Panc1 (cell line): ENCODE measurements around the gene ST3GAL6. TPM values are rescaled to one million over a fixed set of nuclear protein-coding genes. Genes with fewer than 3 reads are reported as not detected.

Experiments
- ATAC-seq: fragments of 200-7000 bp; cut with Tn5 transposase; 2 replicates; pipeline ENCODE4 v1.9.1; 2020; ENCODE audit warnings: mild to moderate bottlenecking, moderate library complexity
- BruUV-seq: library from RNA; stranded (reverse); fragments of 400-500 nt; replicated peaks from 2 replicates; lab custom pipeline; 2021; lab: Mats Ljungman, UMichigan
- CTCF ChIA-PET: fragments of 300-600 bp; sonication (Branson Sonifier 250); formaldehyde crosslinking; loops from one replicate; lab custom pipeline; 2022; ENCODE audit warnings: antibody characterized with exemption; lab: Charles Lee
- POLR2A ChIA-PET: fragments of 300-600 bp; sonication (Branson Sonifier 250); formaldehyde crosslinking; loops from one replicate; lab custom pipeline; 2022; ENCODE audit warnings: antibody characterized with exemption; lab: Charles Lee
- DNase-seq: peaks from one replicate; pipeline ENCODE4 v3.0.0-alpha.2; 2010; ENCODE audit warnings: low read depth, low spot score
- H3K27ac ChIP-seq: 2 replicates; pipeline ENCODE4 v1.5.1; 2011; ENCODE audit warnings: mild to moderate bottlenecking, low read length, inconsistent platforms
- H3K27me3 ChIP-seq: fragments of 200-500 bp; sonication (Bioruptor generic); 2 replicates; pipeline ENCODE4 v1.6.0; 2014; ENCODE audit warnings: low read length, inconsistent platforms; ENCODE audit not compliant: control insufficient read depth, insufficient read depth
- H3K36me3 ChIP-seq: fragments of 200-500 bp; sonication (Bioruptor generic); 2 replicates; pipeline ENCODE4 v1.5.1; 2014; ENCODE audit warnings: inconsistent platforms, mild to moderate bottlenecking, low read length, moderate library complexity; ENCODE audit not compliant: control insufficient read depth, insufficient read depth
- H3K4me1 ChIP-seq: 2 replicates; pipeline ENCODE4 v1.5.1; 2011; ENCODE audit warnings: inconsistent platforms, mild to moderate bottlenecking, low read length, moderate library complexity; ENCODE audit not compliant: control insufficient read depth, insufficient read depth
- H3K4me3 ChIP-seq, 2 experiments: 2 replicates each; pipeline ENCODE4 v1.5.1; 2011 to 2012; ENCODE audit warnings: low read depth in 2 of 2, low read length in 2 of 2, mild to moderate bottlenecking in 2 of 2, inconsistent platforms in 1 of 2, moderate library complexity in 1 of 2
- H3K9me3 ChIP-seq: fragments of 200-500 bp; sonication (Bioruptor generic); 2 replicates; pipeline ENCODE4 v1.5.1; 2014; ENCODE audit warnings: low read depth, mild to moderate bottlenecking, inconsistent platforms, low read length, moderate library complexity; ENCODE audit not compliant: control insufficient read depth, insufficient read depth
- POLR2AphosphoS5 ChIP-seq: IDR thresholded peaks from 2 replicates; pipeline ENCODE4 v1.6.1; 2012; ENCODE audit warnings: mild to moderate bottlenecking, low read depth, low read length, moderate library complexity
- REST ChIP-seq, 2 experiments: IDR thresholded peaks; 2 replicates each; pipeline ENCODE4 v1.6.1; 2011 to 2012; ENCODE audit warnings: low read depth in 2 of 2, control low read depth in 1 of 2, low read length in 1 of 2, mild to moderate bottlenecking in 1 of 2, moderate library complexity in 1 of 2; ENCODE audit not compliant: insufficient read depth in 1 of 2
- SIN3A ChIP-seq: IDR thresholded peaks from 2 replicates; pipeline ENCODE4 v1.6.1; 2012; ENCODE audit warnings: low read depth, mild to moderate bottlenecking, low read length, moderate library complexity, borderline replicate concordance; ENCODE audit not compliant: insufficient read depth
- TCF7L2 ChIP-seq: IDR thresholded peaks from 2 replicates; pipeline ENCODE4 v1.6.1; 2011; ENCODE audit warnings: mild to moderate bottlenecking, low read depth, low read length, inconsistent platforms
- in situ Hi-C: cut with HindIII; loops from 2 replicates; pipeline ENCODE4 v1.10.0; 2016; ENCODE audit warnings: low sequenced_read_pairs, low pct_unique_long_range_greater_than_20kb
- intact Hi-C: fragments of 100-400 bp; cut with micrococcal nuclease; formaldehyde crosslinking; loops from one replicate; pipeline ENCODE4 v1.10.0; 2022; ENCODE audit not compliant: unreplicated experiment
- total RNA-seq: library from RNA; stranded (reverse); gene quantifications from one replicate; pipeline ENCODE4 v1.2.1, GENCODE V29; 2021; ENCODE audit not compliant: unreplicated experiment
- TF ChIP-seq, protein P1 (sequence below): fragments of 450-650 bp; IDR thresholded peaks from 2 replicates; pipeline ENCODE4 v1.5.1; 2017; ENCODE audit warnings: mild to moderate bottlenecking

Gene ST3GAL6
- total RNA-seq, 1 experiment from 2014 or later, result 0.15 TPM

GRCh38 chr3:98734306-98734705 is 28.8 kb upstream of the ST3GAL6 start:
- in situ Hi-C loops (no loop called here), intact Hi-C loops (no loop called here)
- TF ChIP-seq REST (IDR thresholded peaks at IDR 0.05; ENCODE audit: insufficient read depth in 1 of 2, low read depth in 2 of 2, low read length in 1 of 2), result no peak
- no peak for TF ChIP-seq POLR2AphosphoS5
- TF ChIP-seq, protein P1, sequence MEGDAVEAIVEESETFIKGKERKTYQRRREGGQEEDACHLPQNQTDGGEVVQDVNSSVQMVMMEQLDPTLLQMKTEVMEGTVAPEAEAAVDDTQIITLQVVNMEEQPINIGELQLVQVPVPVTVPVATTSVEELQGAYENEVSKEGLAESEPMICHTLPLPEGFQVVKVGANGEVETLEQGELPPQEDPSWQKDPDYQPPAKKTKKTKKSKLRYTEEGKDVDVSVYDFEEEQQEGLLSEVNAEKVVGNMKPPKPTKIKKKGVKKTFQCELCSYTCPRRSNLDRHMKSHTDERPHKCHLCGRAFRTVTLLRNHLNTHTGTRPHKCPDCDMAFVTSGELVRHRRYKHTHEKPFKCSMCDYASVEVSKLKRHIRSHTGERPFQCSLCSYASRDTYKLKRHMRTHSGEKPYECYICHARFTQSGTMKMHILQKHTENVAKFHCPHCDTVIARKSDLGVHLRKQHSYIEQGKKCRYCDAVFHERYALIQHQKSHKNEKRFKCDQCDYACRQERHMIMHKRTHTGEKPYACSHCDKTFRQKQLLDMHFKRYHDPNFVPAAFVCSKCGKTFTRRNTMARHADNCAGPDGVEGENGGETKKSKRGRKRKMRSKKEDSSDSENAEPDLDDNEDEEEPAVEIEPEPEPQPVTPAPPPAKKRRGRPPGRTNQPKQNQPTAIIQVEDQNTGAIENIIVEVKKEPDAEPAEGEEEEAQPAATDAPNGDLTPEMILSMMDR, result no peak
- no peak for TF ChIP-seq SIN3A
- no peak for TF ChIP-seq TCF7L2
- no peak for DNase-seq
- ChIA-PET CTCF (no interaction called here), POLR2A (no interaction called here)
- Histone ChIP-seq H3K9me3 (no peaks in the 10 kb centered on the region), H3K4me1 (no peaks in the 10 kb centered on the region; the same call in 1 of the 2 replicates), H3K36me3 (no peaks in the 10 kb centered on the region; the same call in 1 of the 2 replicates), H3K27ac (no peak overlapping the region), H3K27me3 (peaks cover 43% of the 10 kb centered on the region), H3K4me3 (peak overlapping the region in 1 of 2 experiments; percentile 54; a peak in 1 of 4 replicates)
- no peak for ATAC-seq
- no TSS peak for BruUV-seq

- Histone ChIP-seq H3K9me3 (no peaks in the 10 kb centered on the region), H3K4me3 (no peak overlapping the region; a peak in 1 of 4 replicates), H3K4me1 (no peaks in the 10 kb centered on the region; the same call in 1 of the 2 replicates), H3K36me3 (no peaks in the 10 kb centered on the region; the same call in 1 of the 2 replicates), H3K27ac (no peak overlapping the region), H3K27me3 (peaks cover 42% of the 10 kb centered on the region)
- DNase-seq, result no peak
- intact Hi-C loops (no loop called here), in situ Hi-C loops (no loop called here)
- no peak for ATAC-seq
- POLR2A ChIA-PET, result no interaction called here
- TF ChIP-seq TCF7L2 (no peak), POLR2AphosphoS5 (no peak), REST (IDR thresholded peaks at IDR 0.05; ENCODE audit: insufficient read depth in 1 of 2, low read depth in 2 of 2, low read length in 1 of 2) (no peak), SIN3A (no peak)
- TF ChIP-seq, protein P1, result no peak
- CTCF ChIA-PET, result no interaction called here
- no TSS peak for BruUV-seq
Measured at GRCh38 chr3:98734735-98735134, 28.4 kb upstream of the ST3GAL6 start.
